Measurements from ENCODE around the gene TMEM270. TPM values are rescaled to one million over a fixed set of nuclear protein-coding genes. Genes with fewer than 3 reads are reported as not detected.

Gene TMEM270
- total and polyA plus RNA-seq, 10 of the 15 experiments (the other 5 are each of a cell fraction or from before 2014, with no cell fraction given): not detected

GRCh38 chr7:73844131-73844547, 16.8 kb upstream of the TMEM270 start:
- Histone ChIP-seq H2AFZ (ENCODE audit: control insufficient read depth, low read depth, low read length) (no peak overlapping the region), H3K4me2 (ENCODE audit: control insufficient read depth, insufficient read depth) (peak overlapping the region; percentile 33; the same call in 1 of the 2 replicates), H3K79me2 (ENCODE audit: control insufficient read depth, insufficient read depth, low read length) (no peaks in the 10 kb centered on the region), H4K20me1 (ENCODE audit: control insufficient read depth, insufficient read depth) (no peaks in the 10 kb centered on the region), H3K36me3 (ENCODE audit: control insufficient read depth in 2 of 2, insufficient read depth in 2 of 2, low read length in 1 of 2) (no peaks in the 10 kb centered on the region), H3K9ac (ENCODE audit: control insufficient read depth, insufficient read depth, low read length) (no peak overlapping the region), H3K27me3 (replicated peaks in 1 of 2; ENCODE audit: control insufficient read depth in 2 of 2, insufficient read depth in 2 of 2, low read length in 1 of 2) (no peaks in the 10 kb centered on the region), H3K27ac (ENCODE audit: control insufficient read depth, insufficient read depth) (no peak overlapping the region), H3K9me3 (replicated peaks; ENCODE audit: control insufficient read depth, insufficient read depth, low read length) (no peaks in the 10 kb centered on the region), H3K4me1 (ENCODE audit: control insufficient read depth, insufficient read depth, low read length) (peaks cover 22% of the 10 kb centered on the region), H3K4me3 (no peak overlapping the region)
- no peak for DNase-seq (ENCODE audit: low read depth, low spot score)
- no peak for ATAC-seq
- 26% methylated on average over 9 of the region's 9 CpGs for WGBS (ENCODE audit: insufficient coverage, insufficient replicate concordance, low lambda C conversion rate, missing lambda C conversion rate)
- no TSS peak for BruUV-seq (replicated peaks)
- intact Hi-C loops (cut with micrococcal nuclease; ENCODE audit: unreplicated experiment) (no loop called here), in situ Hi-C loops (cut with MboI) (no loop called here)
- FAIRE-seq: no peak
- ChIA-PET CTCF (interaction anchor here (1.4 to 1.7 kb wide), 2 partner anchors 10 to 12 kb away, joined by 4 to 5 read pairs; no protein-coding TSS in a partner anchor), SMC1A (ENCODE audit: uncharacterized antibody, unreplicated experiment) (interaction anchor here (1.1 to 1.3 kb wide), 2 partner anchors 10 to 11 kb away, joined by 3 to 5 read pairs; no protein-coding TSS in a partner anchor), RAD21 (ENCODE audit: unreplicated experiment) (no interaction called here), POLR2A (interaction anchor here (0.6 kb wide), 1 partner anchor 254 kb away, joined by 4 read pairs; no protein-coding TSS in a partner anchor)
- no peak for TF ChIP-seq ZBTB11 (CRISPR knock-in tag; IDR thresholded peaks at IDR 0.05)
- no peak for TF ChIP-seq CHD1 (IDR thresholded peaks at IDR 0.05; ENCODE audit: low read depth, low read length)
- TF ChIP-seq CBX3 (IDR thresholded peaks at IDR 0.05; ENCODE audit: borderline replicate concordance, low read depth): no peak
- no peak for TF ChIP-seq REST (IDR thresholded peaks at IDR 0.05; ENCODE audit: low read depth, low read length)
- TF ChIP-seq ATF7 (IDR thresholded peaks at IDR 0.05; ENCODE audit: low read depth): no peak
